Esophagus muscularis mucosa (tissue), 4 donors: ENCODE data around the gene CPA3. TPM values are rescaled to one million over a fixed set of nuclear protein-coding genes. Genes with fewer than 3 reads are reported as not detected.

Source experiments
- DNase-seq: peaks from one replicate; pipeline ENCODE4 v3.0.0-alpha.2; 2017; ENCODE audit errors: extremely low spot score
- H3K27ac ChIP-seq, 4 donors: fragments of 200-600 bp; sonication (generic); replicated peaks in 1 of 4; 1 replicate in 3 of 4; 2 replicates in 1 of 4; pipeline ENCODE4 v1.5.1; 2016 to 2019; ENCODE audit warnings: mild to moderate bottlenecking in 1 of 4
- H3K27me3 ChIP-seq, 4 donors: fragments of 200-600 bp; sonication (generic); one replicate each; pipeline versions ENCODE4 v1.5.1 to v1.6.0; 2016 to 2019
- H3K36me3 ChIP-seq, 4 donors: fragments of 200-600 bp; sonication (generic); one replicate each; pipeline ENCODE4 v1.5.1; 2016 to 2019
- H3K4me1 ChIP-seq, 4 donors: fragments of 200-600 bp; sonication (generic); one replicate each; pipeline ENCODE4 v1.5.1; 2016 to 2019
- H3K4me3 ChIP-seq, 4 donors: fragments of 200-600 bp; sonication (generic); 1 replicate in 2 of 4; 2 replicates in 2 of 4; pipeline ENCODE4 v1.5.1; 2016 to 2019; ENCODE audit warnings: mild to moderate bottlenecking in 4 of 4, moderate library complexity in 1 of 4
- H3K9me3 ChIP-seq, 4 donors: fragments of 200-600 bp; sonication (generic); 1 replicate in 3 of 4; 2 replicates in 1 of 4; pipeline ENCODE4 v1.5.1; 2016 to 2019
- CTCF ChIP-seq, 3 experiments: fragments of 200-600 bp in 2 of 3; fragments of 450-650 bp in 1 of 3; sonication (generic) in 2 of 3; IDR thresholded peaks; one replicate each; pipeline ENCODE4 v1.5.1; 2017 to 2019; ENCODE audit warnings: antibody characterized with exemption in 3 of 3, mild to moderate bottlenecking in 2 of 3, moderate library complexity in 1 of 3
- EP300 ChIP-seq: sonication (generic); formaldehyde crosslinking; IDR thresholded peaks from one replicate; pipeline ENCODE4 v1.6.1; 2017; ENCODE audit warnings: antibody characterized with exemption
- POLR2A ChIP-seq: fragments of 450-650 bp; IDR thresholded peaks from one replicate; pipeline ENCODE4 v1.6.1; 2017; ENCODE audit warnings: antibody characterized with exemption, moderate library complexity, mild to moderate bottlenecking, low read depth
- POLR2AphosphoS5 ChIP-seq, 2 donors: sonication (generic); formaldehyde crosslinking; IDR thresholded peaks; one replicate each; pipeline ENCODE4 v1.6.1; 2017; ENCODE audit warnings: antibody characterized with exemption in 2 of 2
- WGBS: methylation state at CpG from one replicate; pipeline ENCODE4 v1.1.5; 2018; 5-methylcytosine and 5-hydroxymethylcytosine counted together
- intact Hi-C: fragments of 100-400 bp; cut with DNase I; formaldehyde crosslinking; loops from one replicate; pipeline ENCODE4 v1.15.1; 2023
- total RNA-seq, 4 donors: library from RNA; depleted of rRNA; stranded (reverse); fragments of >200 nt; gene quantifications; one replicate each; pipeline versions ENCODE4 v1.1.0 to v1.2.1, GENCODE V29; 2016

Gene CPA3
- total RNA-seq, 4 donors from 2014 or later: 3.7 to 49.9 (median 28.2) TPM

- no peak overlapping the region for H3K4me3 ChIP-seq
- 98% methylated on average over 3 of the region's 3 CpGs for WGBS
- no peaks in the 10 kb centered on the region for H3K27me3 ChIP-seq
- intact Hi-C loops: no loop called here
- H3K36me3 ChIP-seq: no peaks in the 10 kb centered on the region
- no peaks in the 10 kb centered on the region for H3K9me3 ChIP-seq
- DNase-seq: no peak
- no peak overlapping the region for H3K27ac ChIP-seq
- TF ChIP-seq POLR2AphosphoS5 (IDR thresholded peaks at IDR 0.05): no peak
- no peak for TF ChIP-seq EP300
- TF ChIP-seq POLR2A: no peak
- no peak for TF ChIP-seq CTCF (IDR thresholded peaks at IDR 0.05)
- H3K4me1 ChIP-seq: no peaks in the 10 kb centered on the region
Observed at GRCh38 chr3:148829926-148830325, 35.2 kb upstream of the CPA3 start.

GRCh38 chr3:148833223-148833622 lies 31.9 kb upstream of the CPA3 start:
- WGBS: 89% methylated on average over 3 of the region's 3 CpGs
- H3K4me1 ChIP-seq: no peaks in the 10 kb centered on the region
- H3K27me3 ChIP-seq: no peaks in the 10 kb centered on the region
- no peak for DNase-seq
- no peak overlapping the region for H3K4me3 ChIP-seq
- intact Hi-C loops: no loop called here
- H3K27ac ChIP-seq: no peak overlapping the region
- H3K9me3 ChIP-seq: no peaks in the 10 kb centered on the region
- TF ChIP-seq POLR2A: no peak
- no peak for TF ChIP-seq POLR2AphosphoS5 (IDR thresholded peaks at IDR 0.05)
- no peak for TF ChIP-seq EP300
- no peak for TF ChIP-seq CTCF (IDR thresholded peaks at IDR 0.05)
- H3K36me3 ChIP-seq: no peaks in the 10 kb centered on the region

- H3K4me1 ChIP-seq: no peaks in the 10 kb centered on the region
- no peaks in the 10 kb centered on the region for H3K27me3 ChIP-seq
- intact Hi-C loops: no loop called here
- H3K9me3 ChIP-seq: no peaks in the 10 kb centered on the region
- H3K27ac ChIP-seq: no peak overlapping the region
- H3K36me3 ChIP-seq: no peaks in the 10 kb centered on the region
- no peak for TF ChIP-seq CTCF (IDR thresholded peaks at IDR 0.05)
- TF ChIP-seq EP300: no peak
- TF ChIP-seq POLR2AphosphoS5 (IDR thresholded peaks at IDR 0.05): no peak
- TF ChIP-seq POLR2A: no peak
- DNase-seq: no peak
- no peak overlapping the region for H3K4me3 ChIP-seq
Observed at GRCh38 chr3:148839805-148840204, 25.3 kb upstream of the CPA3 start.

GRCh38 chr3:148840451-148840850 lies 24.6 kb upstream of the CPA3 start:
- intact Hi-C loops: no loop called here
- TF ChIP-seq CTCF (IDR thresholded peaks at IDR 0.05): no peak
- TF ChIP-seq POLR2A: no peak
- no peak for TF ChIP-seq EP300
- TF ChIP-seq POLR2AphosphoS5 (IDR thresholded peaks at IDR 0.05): no peak
- no peaks in the 10 kb centered on the region for H3K9me3 ChIP-seq
- H3K36me3 ChIP-seq: no peaks in the 10 kb centered on the region
- no peak for DNase-seq
- WGBS: 82% methylated on average over 4 of the region's 4 CpGs
- H3K4me3 ChIP-seq: no peak overlapping the region
- H3K4me1 ChIP-seq: no peaks in the 10 kb centered on the region
- H3K27me3 ChIP-seq: no peaks in the 10 kb centered on the region
- H3K27ac ChIP-seq: no peak overlapping the region

GRCh38 chr3:148845756-148846395 lies 19.2 kb upstream of the CPA3 start:
- intact Hi-C loops: no loop called here
- no peaks in the 10 kb centered on the region for H3K36me3 ChIP-seq
- WGBS: 84% methylated on average over 2 of the region's 2 CpGs
- H3K27me3 ChIP-seq: no peaks in the 10 kb centered on the region
- no peak overlapping the region for H3K4me3 ChIP-seq
- H3K9me3 ChIP-seq: no peaks in the 10 kb centered on the region
- H3K4me1 ChIP-seq: no peaks in the 10 kb centered on the region
- no peak for TF ChIP-seq EP300
- no peak for TF ChIP-seq POLR2AphosphoS5 (IDR thresholded peaks at IDR 0.05)
- no peak for TF ChIP-seq CTCF (IDR thresholded peaks at IDR 0.05)
- TF ChIP-seq POLR2A: no peak
- DNase-seq: no peak
- H3K27ac ChIP-seq: no peak overlapping the region
